Epithelial cell of esophagus (primary cell): ENCODE data around the gene TMEM151B.
"Not testable (repeated sequence)": the region's sequence is repeated elsewhere in the genome, so short reads cannot be mapped to it uniquely, and the experiment has no call there.

ENCODE experiments used
- DNase-seq: peaks from one replicate; pipeline ENCODE4 v3.0.0; 2010; ENCODE audit warnings: low read depth
- H3K4me3 ChIP-seq: 2 replicates; pipeline ENCODE4 v1.5.1; 2011; ENCODE audit warnings: mild to moderate bottlenecking, low read length, control low read depth
- TF ChIP-seq, protein P1 (sequence below): IDR thresholded peaks from 2 replicates; pipeline ENCODE4 v1.5.1; 2011; ENCODE audit warnings: low read depth, mild to moderate bottlenecking, low read length, control low read depth, inconsistent platforms; ENCODE audit not compliant: insufficient read depth; ENCODE audit errors: missing control alignments

Gene TMEM151B

GRCh38 chr6:44228433-44228832 lies 41.8 kb upstream of the TMEM151B start:
- TF ChIP-seq, protein P1, sequence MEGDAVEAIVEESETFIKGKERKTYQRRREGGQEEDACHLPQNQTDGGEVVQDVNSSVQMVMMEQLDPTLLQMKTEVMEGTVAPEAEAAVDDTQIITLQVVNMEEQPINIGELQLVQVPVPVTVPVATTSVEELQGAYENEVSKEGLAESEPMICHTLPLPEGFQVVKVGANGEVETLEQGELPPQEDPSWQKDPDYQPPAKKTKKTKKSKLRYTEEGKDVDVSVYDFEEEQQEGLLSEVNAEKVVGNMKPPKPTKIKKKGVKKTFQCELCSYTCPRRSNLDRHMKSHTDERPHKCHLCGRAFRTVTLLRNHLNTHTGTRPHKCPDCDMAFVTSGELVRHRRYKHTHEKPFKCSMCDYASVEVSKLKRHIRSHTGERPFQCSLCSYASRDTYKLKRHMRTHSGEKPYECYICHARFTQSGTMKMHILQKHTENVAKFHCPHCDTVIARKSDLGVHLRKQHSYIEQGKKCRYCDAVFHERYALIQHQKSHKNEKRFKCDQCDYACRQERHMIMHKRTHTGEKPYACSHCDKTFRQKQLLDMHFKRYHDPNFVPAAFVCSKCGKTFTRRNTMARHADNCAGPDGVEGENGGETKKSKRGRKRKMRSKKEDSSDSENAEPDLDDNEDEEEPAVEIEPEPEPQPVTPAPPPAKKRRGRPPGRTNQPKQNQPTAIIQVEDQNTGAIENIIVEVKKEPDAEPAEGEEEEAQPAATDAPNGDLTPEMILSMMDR = no peak
- DNase-seq = no peak
- H3K4me3 ChIP-seq = no peak overlapping the region

DNA sequence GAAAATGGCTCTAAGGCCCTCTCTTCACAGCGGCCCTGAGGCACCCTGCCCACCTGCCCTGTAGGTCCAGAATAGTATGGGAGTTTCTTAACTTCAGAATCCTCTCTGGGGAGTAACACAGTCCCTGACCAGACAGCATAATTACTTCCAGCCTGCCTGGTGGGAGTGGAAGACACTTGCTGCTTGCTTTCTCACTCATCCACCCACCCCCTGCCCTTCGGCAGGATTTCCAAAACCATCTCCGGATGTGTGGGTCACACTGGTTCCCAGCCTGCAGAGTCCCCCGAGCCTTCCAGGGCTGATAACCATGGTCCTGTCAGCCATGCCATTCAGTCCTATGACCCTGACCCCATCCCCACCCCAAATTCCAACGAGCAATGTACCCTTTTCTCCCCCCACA lies 41.4 kb upstream of the TMEM151B start:
- no peak overlapping the region for H3K4me3 ChIP-seq
- TF ChIP-seq, protein P1 = no peak
- no peak for DNase-seq

GRCh38 chr6:44229376-44230033 lies 40.7 kb upstream of the TMEM151B start:
- TF ChIP-seq, protein P1 = no peak
- H3K4me3 ChIP-seq = no peak overlapping the region
- no peak for DNase-seq

DNA sequence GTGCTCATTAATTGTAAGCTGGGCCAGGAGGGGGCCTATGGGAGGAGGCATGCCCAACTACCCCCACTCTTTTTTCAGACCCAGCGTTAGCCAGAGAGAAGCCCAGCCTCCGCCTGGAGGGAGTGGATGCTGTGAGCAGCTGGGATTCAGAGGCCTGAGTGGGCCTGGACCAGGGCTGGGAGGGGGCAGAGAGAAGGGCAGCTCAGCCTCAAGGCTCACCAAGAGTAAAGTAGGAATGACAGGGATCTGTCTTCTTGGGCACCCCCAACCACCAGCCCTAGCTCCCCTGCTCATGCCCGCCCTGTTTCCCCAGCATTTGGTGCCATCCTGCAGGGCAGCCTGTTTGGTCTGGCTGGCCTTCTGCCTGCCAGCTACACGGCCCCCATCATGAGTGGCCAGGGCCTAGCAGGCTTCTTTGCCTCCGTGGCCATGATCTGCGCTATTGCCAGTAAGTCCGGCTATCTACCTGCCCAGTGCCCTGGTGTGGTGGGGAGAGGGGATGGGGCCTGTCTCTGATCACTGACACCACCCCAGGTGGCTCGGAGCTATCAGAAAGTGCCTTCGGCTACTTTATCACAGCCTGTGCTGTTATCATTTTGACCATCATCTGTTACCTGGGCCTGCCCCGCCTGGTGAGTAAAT lies 40.1 kb upstream of the TMEM151B start:
- no peak for DNase-seq
- TF ChIP-seq, protein P1 = no peak
- H3K4me3 ChIP-seq = no peak overlapping the region

GRCh38 chr6:44231426-44231825 lies 38.8 kb upstream of the TMEM151B start:
- H3K4me3 ChIP-seq, DNase-seq: not testable (repeated sequence)

GRCh38 chr6:44232676-44233566 lies 37.3 kb upstream of the TMEM151B start:
- no peak overlapping the region for H3K4me3 ChIP-seq
- TF ChIP-seq, protein P1 = no peak
- no peak for DNase-seq

DNA sequence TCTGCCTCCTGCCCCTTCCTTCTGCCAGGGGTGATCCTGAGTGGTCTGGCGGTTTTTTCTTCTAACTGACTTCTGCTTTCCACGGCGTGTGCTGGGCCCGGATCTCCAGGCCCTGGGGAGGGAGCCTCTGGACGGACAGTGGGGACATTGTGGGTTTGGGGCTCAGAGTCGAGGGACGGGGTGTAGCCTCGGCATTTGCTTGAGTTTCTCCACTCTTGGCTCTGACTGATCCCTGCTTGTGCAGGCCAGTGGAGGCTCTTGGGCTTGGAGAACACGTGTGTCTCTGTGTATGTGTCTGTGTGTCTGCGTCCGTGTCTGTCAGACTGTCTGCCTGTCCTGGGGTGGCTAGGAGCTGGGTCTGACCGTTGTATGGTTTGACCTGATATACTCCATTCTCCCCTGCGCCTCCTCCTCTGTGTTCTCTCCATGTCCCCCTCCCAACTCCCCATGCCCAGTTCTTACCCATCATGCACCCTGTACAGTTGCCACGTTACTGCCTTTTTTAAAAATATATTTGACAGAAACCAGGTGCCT lies 36.6 kb upstream of the TMEM151B start:
- no peak overlapping the region for H3K4me3 ChIP-seq
- TF ChIP-seq, protein P1 = no peak
- DNase-seq = no peak
